GOT3 (cell line): ENCODE measurements around the gene VAV2.
"Not testable (repeated sequence)": the region's sequence is repeated elsewhere in the genome, so short reads cannot be mapped to it uniquely, and the experiment has no call there.

Experiments used
- DNase-seq: peaks from one replicate; lab custom pipeline; 2025; ENCODE audit warnings: mixed read lengths; lab: John Stamatoyannopoulos, UW

Gene VAV2

GRCh38 chr9:133938086-133938485, 54.0 kb downstream of the VAV2 start:
- DNase-seq, result no peak

GRCh38 chr9:133937120-133937519, 55.0 kb downstream of the VAV2 start:
- DNase-seq, result no peak

GRCh38 chr9:133935328-133936005, 56.7 kb downstream of the VAV2 start:
- DNase-seq, result no peak

- no peak for DNase-seq
These were observed 57.5 kb downstream of the VAV2 start for GRCh38 chr9:133934482-133935232.

GRCh38 chr9:133933426-133934026, 58.6 kb downstream of the VAV2 start:
- DNase-seq, result no peak

- DNase-seq, result no peak
These were observed 59.5 kb downstream of the VAV2 start for GRCh38 chr9:133932633-133933032.

GRCh38 chr9:133932181-133932580, 59.9 kb downstream of the VAV2 start:
- no peak for DNase-seq

- no peak for DNase-seq
These were observed 61.2 kb downstream of the VAV2 start for GRCh38 chr9:133930682-133931485.

- no peak for DNase-seq
These were observed 62.0 kb downstream of the VAV2 start for GRCh38 chr9:133930046-133930681.

- DNase-seq, result no peak
These were observed 62.5 kb downstream of the VAV2 start for GRCh38 chr9:133929599-133929998.

- no peak for DNase-seq
These were observed 63.8 kb downstream of the VAV2 start for GRCh38 chr9:133928248-133928764.

- no peak for DNase-seq
These were observed 65.1 kb downstream of the VAV2 start for GRCh38 chr9:133927041-133927440.

- no peak for DNase-seq
These were observed 65.8 kb downstream of the VAV2 start for GRCh38 chr9:133926165-133926856.

GRCh38 chr9:133924453-133924852, 67.7 kb downstream of the VAV2 start:
- no peak for DNase-seq

GRCh38 chr9:133923608-133924007, 68.5 kb downstream of the VAV2 start:
- DNase-seq, result not testable (repeated sequence)

- no peak for DNase-seq
These were observed 70.3 kb downstream of the VAV2 start for GRCh38 chr9:133921866-133922265.

- no peak for DNase-seq
These were observed 71.7 kb downstream of the VAV2 start for GRCh38 chr9:133920471-133920870.

GRCh38 chr9:133919253-133920115, 72.6 kb downstream of the VAV2 start:
- no peak for DNase-seq

- DNase-seq, result no peak
These were observed 73.9 kb downstream of the VAV2 start for GRCh38 chr9:133918111-133918813.
